Measurements from ENCODE around the gene TIAM1.

The TIAM1 gene

DNA sequence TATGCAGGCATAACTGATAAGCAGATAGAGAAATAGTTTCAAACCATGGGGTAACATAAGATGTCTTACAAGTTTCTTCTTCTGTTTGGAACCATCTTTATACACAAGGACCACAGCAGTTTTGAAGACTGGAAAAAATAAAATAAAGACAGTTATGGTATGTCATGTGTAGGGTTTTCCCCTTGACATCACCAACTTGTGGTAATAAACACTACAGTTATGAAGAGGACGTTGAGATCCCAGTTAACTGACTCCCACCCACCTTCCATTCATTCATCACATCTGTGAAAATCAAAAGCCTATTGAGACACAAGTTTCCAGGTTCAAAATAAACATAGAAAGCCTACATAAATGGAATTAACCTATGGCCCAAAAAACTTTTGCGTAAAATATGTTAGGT is 213.2 kb downstream of the TIAM1 start:
- Histone ChIP-seq H3K9ac (ENCODE audit: low read depth, low read length) (no peak overlapping the region), H3K4me1 (ENCODE audit: insufficient read depth, low read length) (peaks cover 9% of the 10 kb centered on the region), H3K27ac (ENCODE audit: low read depth, low read length) (no peak overlapping the region), H3K27me3 (ENCODE audit: insufficient read depth, low read length) (no peaks in the 10 kb centered on the region), H3K9me3 (ENCODE audit: insufficient read depth, low read depth, low read length) (no peaks in the 10 kb centered on the region), H3K36me3 (ENCODE audit: insufficient read depth, low read length) (peaks cover 63% of the 10 kb centered on the region), H3K4me3 (ENCODE audit: low read length) (no peak overlapping the region)
- 100% methylated on average over 1 of the region's 2 CpGs for WGBS

GRCh38 chr21:31128234-31128633 is 215.8 kb downstream of the TIAM1 start:
- 90% methylated on average over 5 of the region's 5 CpGs for WGBS
- Histone ChIP-seq H3K27me3 (ENCODE audit: insufficient read depth, low read length) (no peaks in the 10 kb centered on the region), H3K36me3 (ENCODE audit: insufficient read depth, low read length) (peaks cover 49% of the 10 kb centered on the region), H3K4me1 (ENCODE audit: insufficient read depth, low read length) (peaks cover 21% of the 10 kb centered on the region), H3K27ac (ENCODE audit: low read depth, low read length) (peak overlapping the region; percentile 60; the same call in 1 of the 2 replicates), H3K9ac (ENCODE audit: low read depth, low read length) (no peak overlapping the region), H3K4me3 (ENCODE audit: low read length) (no peak overlapping the region), H3K9me3 (ENCODE audit: insufficient read depth, low read depth, low read length) (no peaks in the 10 kb centered on the region)

DNA sequence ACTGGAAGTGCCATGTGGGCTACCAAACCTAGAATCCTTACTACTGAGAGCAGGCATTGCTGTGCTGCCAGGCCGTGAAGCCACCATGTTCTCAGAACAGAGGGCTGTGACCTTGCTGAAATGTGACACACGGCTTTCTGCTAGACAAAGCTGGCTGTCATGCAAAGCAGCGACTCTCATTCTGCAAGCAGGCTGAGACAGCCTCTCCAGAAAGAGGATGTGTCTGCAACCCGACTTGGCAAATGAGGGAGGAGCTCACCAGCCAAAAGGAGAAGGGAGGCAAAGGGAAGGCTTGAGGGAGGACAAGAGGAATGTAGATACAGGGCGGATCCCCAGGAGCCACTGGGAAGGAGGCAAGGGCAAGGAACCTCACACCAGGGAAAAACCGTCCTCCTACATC is 220.1 kb downstream of the TIAM1 start:
- H3K4me1 ChIP-seq (ENCODE audit: insufficient read depth, low read length), result peaks cover 29% of the 10 kb centered on the region
- no peak overlapping the region for H3K9ac ChIP-seq (ENCODE audit: low read depth, low read length)
- H3K9me3 ChIP-seq (ENCODE audit: insufficient read depth, low read depth, low read length), result no peaks in the 10 kb centered on the region
- H3K27ac ChIP-seq (ENCODE audit: low read depth, low read length), result peak overlapping the region; percentile 26; the same call in 1 of the 2 replicates
- no peaks in the 10 kb centered on the region for H3K27me3 ChIP-seq (ENCODE audit: insufficient read depth, low read length)
- WGBS, result 60% methylated on average over 6 of the region's 6 CpGs
- H3K4me3 ChIP-seq (ENCODE audit: low read length), result no peak overlapping the region
- H3K36me3 ChIP-seq (ENCODE audit: insufficient read depth, low read length), result peaks cover 42% of the 10 kb centered on the region

GRCh38 chr21:31119199-31119598 is 224.9 kb downstream of the TIAM1 start:
- WGBS, result 92% methylated on average over 6 of the region's 6 CpGs
- no peak overlapping the region for H3K4me3 ChIP-seq (ENCODE audit: low read length)
- peaks cover 32% of the 10 kb centered on the region; the same call in 1 of the 2 replicates for H3K36me3 ChIP-seq (ENCODE audit: insufficient read depth, low read length)
- H3K27ac ChIP-seq (ENCODE audit: low read depth, low read length), result no peak overlapping the region
- H3K9ac ChIP-seq (ENCODE audit: low read depth, low read length), result no peak overlapping the region
- H3K9me3 ChIP-seq (ENCODE audit: insufficient read depth, low read depth, low read length), result no peaks in the 10 kb centered on the region
- H3K4me1 ChIP-seq (ENCODE audit: insufficient read depth, low read length), result peaks cover 23% of the 10 kb centered on the region
- H3K27me3 ChIP-seq (ENCODE audit: insufficient read depth, low read length), result no peaks in the 10 kb centered on the region

DNA sequence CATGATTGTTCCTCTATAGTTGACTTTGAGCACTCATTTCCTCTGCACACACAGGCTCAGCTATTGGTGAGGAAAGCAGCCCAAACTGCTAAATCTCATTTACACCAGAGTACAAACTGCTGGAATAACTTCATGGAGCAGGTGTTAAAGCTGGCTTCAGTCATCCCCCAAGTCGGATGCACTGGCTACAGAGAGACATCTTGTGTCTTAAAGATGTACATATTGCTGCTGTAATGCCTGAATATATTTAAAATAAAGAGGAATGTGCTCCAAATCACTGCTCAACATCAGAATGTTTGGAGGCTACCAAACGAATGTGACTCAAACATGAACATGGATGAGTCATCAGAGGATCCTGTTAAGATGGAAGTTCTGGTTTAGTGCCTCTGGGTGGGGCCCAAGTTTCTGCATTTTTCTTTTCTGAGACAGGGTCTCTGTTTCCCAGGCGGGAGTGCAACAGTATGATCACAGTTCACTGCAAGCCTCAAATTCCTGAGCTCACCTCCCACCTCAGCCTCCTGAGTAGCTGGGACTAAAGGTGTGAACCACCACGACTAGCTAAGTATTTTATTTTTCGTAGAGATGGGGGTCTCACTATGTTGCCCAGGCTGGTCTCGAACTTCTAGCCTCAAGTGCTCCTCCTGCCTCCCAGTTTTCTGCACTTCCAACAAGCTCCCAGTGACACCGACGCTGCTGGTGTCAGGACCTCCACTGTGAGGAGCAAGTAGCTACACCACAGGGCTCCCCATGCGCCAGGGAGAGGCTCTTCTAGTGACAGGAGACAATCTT is 226.7 kb downstream of the TIAM1 start:
- Histone ChIP-seq H3K27me3 (ENCODE audit: insufficient read depth, low read length) (no peaks in the 10 kb centered on the region), H3K4me3 (ENCODE audit: low read length) (no peak overlapping the region), H3K36me3 (ENCODE audit: insufficient read depth, low read length) (peaks cover 17% of the 10 kb centered on the region; the same call in 1 of the 2 replicates), H3K27ac (ENCODE audit: low read depth, low read length) (0 out of 2 replicates have a peak overlapping the region, but pooled peaks have one; percentile 6), H3K4me1 (ENCODE audit: insufficient read depth, low read length) (peaks cover 7% of the 10 kb centered on the region), H3K9me3 (ENCODE audit: insufficient read depth, low read depth, low read length) (no peaks in the 10 kb centered on the region), H3K9ac (ENCODE audit: low read depth, low read length) (no peak overlapping the region; the same call in 1 of the 2 replicates)
- 78% methylated on average over 9 of the region's 9 CpGs for WGBS

DNA sequence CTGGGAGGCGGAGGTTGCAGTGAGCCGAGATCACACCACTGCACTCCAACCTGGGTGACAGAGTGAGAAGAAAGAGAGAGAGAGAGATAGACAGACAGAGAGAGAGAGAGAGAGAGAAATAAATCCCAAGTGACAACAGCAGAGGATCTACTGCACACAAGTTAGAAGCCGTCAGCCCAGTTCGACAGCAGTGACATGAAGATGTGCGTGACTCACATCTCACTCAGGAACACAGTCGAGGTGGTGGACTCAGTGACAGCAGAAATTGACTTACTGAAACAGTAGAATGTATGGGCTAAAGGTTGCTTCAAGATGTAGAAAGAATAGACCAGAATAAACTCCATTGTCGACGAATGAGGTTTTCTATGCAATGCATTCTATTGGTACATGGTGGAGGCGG is 228.8 kb downstream of the TIAM1 start:
- Histone ChIP-seq H3K4me1 (ENCODE audit: insufficient read depth, low read length) (peaks cover 7% of the 10 kb centered on the region; the same call in 1 of the 2 replicates), H3K9ac (ENCODE audit: low read depth, low read length) (no peak overlapping the region), H3K36me3 (ENCODE audit: insufficient read depth, low read length) (peaks cover 4% of the 10 kb centered on the region; the same call in 1 of the 2 replicates), H3K27ac (ENCODE audit: low read depth, low read length) (no peak overlapping the region), H3K9me3 (ENCODE audit: insufficient read depth, low read depth, low read length) (no peaks in the 10 kb centered on the region), H3K27me3 (ENCODE audit: insufficient read depth, low read length) (no peaks in the 10 kb centered on the region), H3K4me3 (ENCODE audit: low read length) (no peak overlapping the region)
- WGBS, result 80% methylated on average over 9 of the region's 9 CpGs

- no peak overlapping the region for H3K4me3 ChIP-seq (ENCODE audit: low read length)
- H3K27ac ChIP-seq (ENCODE audit: low read depth, low read length), result no peak overlapping the region
- no peaks in the 10 kb centered on the region for H3K36me3 ChIP-seq (ENCODE audit: insufficient read depth, low read length)
- H3K9me3 ChIP-seq (ENCODE audit: insufficient read depth, low read depth, low read length), result 0 out of 2 replicates have a peak, but pooled peaks cover 2% of the 10 kb centered on the region
- 94% methylated on average over 6 of the region's 6 CpGs for WGBS
- 0 out of 2 replicates have a peak, but pooled peaks cover 3% of the 10 kb centered on the region for H3K4me1 ChIP-seq (ENCODE audit: insufficient read depth, low read length)
- H3K27me3 ChIP-seq (ENCODE audit: insufficient read depth, low read length), result no peaks in the 10 kb centered on the region
- H3K9ac ChIP-seq (ENCODE audit: low read depth, low read length), result no peak overlapping the region
These were observed 233.0 kb downstream of the TIAM1 start for GRCh38 chr21:31111093-31111492.

DNA sequence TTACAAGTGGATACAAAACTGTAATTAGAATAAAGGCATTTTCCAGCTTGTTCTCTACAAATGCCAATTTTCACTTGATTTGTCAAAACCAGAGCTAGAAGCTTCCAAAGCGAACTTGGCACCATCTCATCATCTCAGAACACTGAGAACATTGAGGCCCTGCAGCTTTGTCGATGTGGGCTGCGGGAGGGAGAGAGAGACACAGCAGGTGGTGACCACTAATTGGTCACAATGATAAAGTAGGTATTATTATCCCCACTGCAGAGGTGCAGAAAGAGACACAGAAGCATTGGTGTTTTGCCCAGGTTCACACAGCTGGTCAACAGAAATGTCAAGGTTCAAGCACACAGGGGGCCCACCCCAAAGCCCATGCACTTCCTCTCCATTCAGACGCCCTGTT is 233.6 kb downstream of the TIAM1 start:
- Histone ChIP-seq H3K27ac (ENCODE audit: low read depth, low read length) (no peak overlapping the region), H3K36me3 (ENCODE audit: insufficient read depth, low read length) (no peaks in the 10 kb centered on the region), H3K9ac (ENCODE audit: low read depth, low read length) (no peak overlapping the region), H3K4me1 (ENCODE audit: insufficient read depth, low read length) (0 out of 2 replicates have a peak, but pooled peaks cover 3% of the 10 kb centered on the region), H3K9me3 (ENCODE audit: insufficient read depth, low read depth, low read length) (0 out of 2 replicates have a peak, but pooled peaks cover 2% of the 10 kb centered on the region), H3K4me3 (ENCODE audit: low read length) (no peak overlapping the region), H3K27me3 (ENCODE audit: insufficient read depth, low read length) (no peaks in the 10 kb centered on the region)
- 72% methylated on average over 4 of the region's 4 CpGs for WGBS

DNA sequence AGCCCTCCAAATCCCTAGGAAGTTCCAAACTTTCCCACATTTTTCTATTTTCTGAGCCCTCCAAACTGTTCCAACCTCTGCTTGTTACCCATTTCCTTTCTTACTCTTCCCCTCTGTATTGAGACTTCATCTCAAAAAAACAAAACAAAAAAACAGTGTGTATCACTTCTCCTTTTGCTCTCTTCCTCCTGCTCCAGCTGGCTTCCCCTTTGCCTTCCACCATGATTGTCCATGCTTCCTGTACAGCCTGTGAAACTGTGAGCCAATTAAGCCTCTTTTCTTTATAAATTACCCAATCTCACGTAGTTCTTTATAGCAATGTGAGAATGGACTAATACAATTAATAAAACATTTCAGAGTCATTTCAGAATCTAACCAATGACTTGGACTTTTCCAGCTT is 236.2 kb downstream of the TIAM1 start:
- Histone ChIP-seq H3K9me3 (ENCODE audit: insufficient read depth, low read depth, low read length) (peaks cover 7% of the 10 kb centered on the region; the same call in 1 of the 2 replicates), H3K4me1 (ENCODE audit: insufficient read depth, low read length) (0 out of 2 replicates have a peak, but pooled peaks cover 3% of the 10 kb centered on the region), H3K9ac (ENCODE audit: low read depth, low read length) (no peak overlapping the region), H3K36me3 (ENCODE audit: insufficient read depth, low read length) (no peaks in the 10 kb centered on the region), H3K4me3 (ENCODE audit: low read length) (no peak overlapping the region), H3K27ac (ENCODE audit: low read depth, low read length) (no peak overlapping the region), H3K27me3 (ENCODE audit: insufficient read depth, low read length) (no peaks in the 10 kb centered on the region)
- WGBS, result 100% methylated on average over 1 of the region's 1 CpG

GRCh38 chr21:31107176-31107785 is 236.8 kb downstream of the TIAM1 start:
- Histone ChIP-seq H3K9ac (ENCODE audit: low read depth, low read length) (no peak overlapping the region), H3K27me3 (ENCODE audit: insufficient read depth, low read length) (no peaks in the 10 kb centered on the region), H3K9me3 (ENCODE audit: insufficient read depth, low read depth, low read length) (peaks cover 7% of the 10 kb centered on the region; the same call in 1 of the 2 replicates), H3K4me3 (ENCODE audit: low read length) (no peak overlapping the region), H3K36me3 (ENCODE audit: insufficient read depth, low read length) (no peaks in the 10 kb centered on the region), H3K4me1 (ENCODE audit: insufficient read depth, low read length) (0 out of 2 replicates have a peak, but pooled peaks cover 3% of the 10 kb centered on the region), H3K27ac (ENCODE audit: low read depth, low read length) (no peak overlapping the region)
- WGBS, result 91% methylated on average over 4 of the region's 4 CpGs

DNA sequence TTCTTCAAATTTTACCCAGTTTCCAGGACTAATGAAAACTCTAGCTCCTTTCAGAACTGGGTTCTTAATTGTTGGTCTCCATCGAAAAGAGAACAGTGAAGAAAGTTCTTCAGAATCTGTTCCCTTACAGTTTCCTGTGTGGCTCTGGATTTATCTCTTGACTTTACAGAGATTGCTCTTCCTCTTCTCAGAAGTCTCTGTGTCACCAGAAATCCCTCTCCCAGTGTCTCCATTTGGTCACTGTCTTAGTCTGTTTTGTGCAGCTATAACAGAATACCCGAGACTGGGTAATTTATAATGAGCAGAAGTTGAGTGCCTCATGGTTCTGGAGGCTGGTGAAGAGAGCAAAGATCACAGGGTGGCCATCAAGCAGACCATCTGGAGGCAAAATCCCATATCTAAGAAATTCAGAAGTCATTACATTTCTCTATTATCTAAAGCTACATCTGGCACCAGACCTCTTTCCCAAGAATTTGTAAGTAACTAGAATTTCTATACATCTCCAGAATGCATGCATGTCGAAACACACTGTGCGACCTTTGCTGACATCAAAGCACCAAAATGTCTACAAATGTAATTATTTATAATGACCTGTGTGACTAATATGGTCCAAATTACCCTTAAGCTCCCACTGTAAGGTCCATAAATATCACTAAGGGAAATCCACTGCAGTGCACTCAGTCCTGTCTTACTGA is 240.3 kb downstream of the TIAM1 start:
- Histone ChIP-seq H3K4me3 (ENCODE audit: low read length) (no peak overlapping the region), H3K36me3 (ENCODE audit: insufficient read depth, low read length) (no peaks in the 10 kb centered on the region), H3K9ac (ENCODE audit: low read depth, low read length) (no peak overlapping the region), H3K27me3 (ENCODE audit: insufficient read depth, low read length) (no peaks in the 10 kb centered on the region), H3K9me3 (ENCODE audit: insufficient read depth, low read depth, low read length) (peaks cover 7% of the 10 kb centered on the region; the same call in 1 of the 2 replicates), H3K4me1 (ENCODE audit: insufficient read depth, low read length) (no peaks in the 10 kb centered on the region), H3K27ac (ENCODE audit: low read depth, low read length) (no peak overlapping the region)
- 95% methylated on average over 4 of the region's 4 CpGs for WGBS

Measured in HUES64 (cell line).